ENCODE results near the gene OR52A1. TPM values are rescaled to one million over a fixed set of nuclear protein-coding genes. Genes with fewer than 3 reads are reported as not detected.

Gene OR52A1
- total RNA-seq, 1 donor from 2014 or later, result not detected

DNA sequence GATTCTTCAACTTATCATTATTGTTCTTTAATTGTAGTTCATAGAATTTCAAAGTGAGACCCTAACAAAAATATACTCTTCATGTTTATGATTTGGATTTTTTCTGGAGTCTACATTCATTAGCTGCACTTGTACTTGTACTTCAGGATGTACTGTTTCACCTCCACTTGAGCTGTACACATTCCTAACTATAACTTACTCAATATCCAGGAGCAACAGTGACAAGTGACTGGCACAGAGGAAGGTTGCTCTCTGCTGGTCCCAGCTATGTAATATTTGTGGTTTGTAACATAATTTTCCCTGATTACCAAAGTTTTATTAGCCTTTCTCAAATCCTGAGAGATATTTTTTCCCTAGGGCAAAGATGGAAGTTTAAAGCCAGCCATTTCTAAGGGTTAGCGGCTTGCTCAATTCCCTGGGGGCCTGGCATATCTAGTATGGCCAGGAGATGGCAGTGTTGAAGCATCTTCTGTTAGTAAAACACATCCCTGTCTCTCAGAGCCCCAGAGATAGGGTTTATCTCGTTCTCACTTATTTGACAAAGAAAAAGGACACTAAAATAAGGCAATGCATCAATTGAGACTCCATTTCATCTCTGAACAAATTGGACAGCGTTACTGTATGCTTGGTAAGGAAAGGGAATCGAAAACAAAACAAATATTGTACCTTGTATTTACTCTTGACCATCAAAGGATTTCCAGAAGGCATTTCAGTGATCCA lies 30.6 kb downstream of the OR52A1 start:
- no peak overlapping the region for H3K27ac Mint-ChIP-seq

DNA sequence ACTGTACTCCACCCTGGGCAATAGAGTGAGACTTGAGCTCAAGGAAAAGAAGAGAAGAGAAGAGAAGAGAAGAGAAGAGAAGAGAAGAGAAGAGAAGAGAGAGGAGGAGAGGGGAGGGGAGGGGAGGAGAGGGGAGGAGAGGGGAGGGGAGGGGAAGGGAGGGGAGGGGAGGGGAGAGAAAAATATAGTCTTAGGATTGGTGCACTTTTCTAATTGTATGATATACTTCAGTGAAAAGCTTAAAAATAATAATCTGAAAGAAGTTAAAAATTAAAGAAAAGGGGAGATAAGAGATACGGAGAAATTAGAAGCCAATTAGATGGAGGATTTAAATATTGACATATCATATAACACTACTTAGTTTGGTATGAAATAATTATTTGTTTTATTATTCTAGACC lies 35.7 kb downstream of the OR52A1 start:
- Mint-ChIP-seq H3K4me1 (ENCODE audit: low read depth) (no peaks in the 10 kb centered on the region), H3K9me3 (no peaks in the 10 kb centered on the region), H3K4me3 (no peak overlapping the region), H3K27ac (no peak overlapping the region), H3K36me3 (ENCODE audit: low read depth) (no peaks in the 10 kb centered on the region), H3K27me3 (ENCODE audit: insufficient read depth) (peaks cover 7% of the 10 kb centered on the region)
- DNase-seq (ENCODE audit: low spot score), result no peak
- intact Hi-C loops (cut with micrococcal nuclease), result no loop called here

More for the DNA sequence above, 30.6 kb downstream of the OR52A1 start:
- no peak overlapping the region for H3K4me3 Mint-ChIP-seq
- peak; percentile 6 for DNase-seq (ENCODE audit: low spot score)
- H3K4me1 Mint-ChIP-seq (ENCODE audit: low read depth), result no peaks in the 10 kb centered on the region
- peaks cover 2% of the 10 kb centered on the region for H3K27me3 Mint-ChIP-seq (ENCODE audit: insufficient read depth)
- no peaks in the 10 kb centered on the region for H3K9me3 Mint-ChIP-seq
- intact Hi-C loops (cut with micrococcal nuclease), result loop anchor here (1.0 to 2.0 kb wide), 4 partner anchors 167 to 767 kb away; partner anchors contain the start of gene OR52N2
- H3K36me3 Mint-ChIP-seq (ENCODE audit: low read depth), result no peaks in the 10 kb centered on the region

GRCh38 chr11:5117588-5117987 lies 37.0 kb downstream of the OR52A1 start:
- H3K4me1 Mint-ChIP-seq (ENCODE audit: low read depth), result no peaks in the 10 kb centered on the region
- intact Hi-C loops (cut with micrococcal nuclease), result no loop called here
- no peak overlapping the region for H3K4me3 Mint-ChIP-seq

DNA sequence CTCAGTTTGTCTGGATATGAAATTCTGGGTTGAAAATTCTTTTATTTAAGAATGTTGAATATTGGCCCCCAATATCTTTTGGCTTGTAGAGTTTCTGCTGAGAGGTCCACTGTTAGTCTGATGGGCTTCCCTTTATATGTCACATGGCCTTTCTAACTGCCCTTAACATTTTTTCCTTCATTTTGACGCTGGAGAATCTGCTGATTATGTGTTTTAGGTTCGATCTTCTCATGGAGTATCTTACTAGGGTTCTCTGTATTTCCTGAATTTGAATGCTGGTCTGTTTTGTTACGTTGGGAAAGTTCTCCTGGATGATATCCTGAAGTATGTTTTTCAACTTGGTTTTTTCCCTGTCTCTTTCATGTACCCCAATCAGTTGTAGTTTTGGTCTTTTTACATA lies 39.2 kb downstream of the OR52A1 start:
- H3K4me1 Mint-ChIP-seq (ENCODE audit: low read depth), result no peaks in the 10 kb centered on the region
- no peak overlapping the region for H3K27ac Mint-ChIP-seq
- H3K27me3 Mint-ChIP-seq (ENCODE audit: insufficient read depth), result peaks cover 5% of the 10 kb centered on the region
- H3K4me3 Mint-ChIP-seq, result no peak overlapping the region
- DNase-seq (ENCODE audit: low spot score), result no peak
- H3K9me3 Mint-ChIP-seq, result no peaks in the 10 kb centered on the region
- intact Hi-C loops (cut with micrococcal nuclease), result no loop called here
- no peaks in the 10 kb centered on the region for H3K36me3 Mint-ChIP-seq (ENCODE audit: low read depth)

More at GRCh38 chr11:5117588-5117987, 37.0 kb downstream of the OR52A1 start:
- Mint-ChIP-seq H3K27me3 (ENCODE audit: insufficient read depth) (peaks cover 5% of the 10 kb centered on the region), H3K9me3 (no peaks in the 10 kb centered on the region), H3K27ac (no peak overlapping the region), H3K36me3 (ENCODE audit: low read depth) (no peaks in the 10 kb centered on the region)
- no peak for DNase-seq (ENCODE audit: low spot score)

DNA sequence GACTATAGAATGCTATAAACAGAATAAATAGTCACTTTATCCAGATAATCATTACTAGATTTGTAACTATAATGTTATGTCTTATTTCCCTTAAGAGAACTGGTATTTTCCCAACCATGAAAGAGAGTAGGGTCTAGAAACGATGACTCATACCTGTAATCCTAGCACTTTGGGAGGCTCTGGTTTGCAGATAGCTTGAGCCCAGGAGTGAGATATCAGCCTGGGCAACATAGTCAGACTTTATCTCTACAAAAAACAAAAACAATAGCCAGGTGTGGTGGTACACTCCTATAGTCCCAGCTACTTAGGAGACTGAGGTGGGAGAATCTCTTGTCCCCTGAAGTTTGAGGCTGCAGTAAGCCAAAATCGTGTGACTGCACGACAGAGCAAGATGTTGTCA lies 47.3 kb downstream of the OR52A1 start:
- H3K36me3 Mint-ChIP-seq (ENCODE audit: low read depth), result no peaks in the 10 kb centered on the region
- no peaks in the 10 kb centered on the region for H3K9me3 Mint-ChIP-seq

DNA sequence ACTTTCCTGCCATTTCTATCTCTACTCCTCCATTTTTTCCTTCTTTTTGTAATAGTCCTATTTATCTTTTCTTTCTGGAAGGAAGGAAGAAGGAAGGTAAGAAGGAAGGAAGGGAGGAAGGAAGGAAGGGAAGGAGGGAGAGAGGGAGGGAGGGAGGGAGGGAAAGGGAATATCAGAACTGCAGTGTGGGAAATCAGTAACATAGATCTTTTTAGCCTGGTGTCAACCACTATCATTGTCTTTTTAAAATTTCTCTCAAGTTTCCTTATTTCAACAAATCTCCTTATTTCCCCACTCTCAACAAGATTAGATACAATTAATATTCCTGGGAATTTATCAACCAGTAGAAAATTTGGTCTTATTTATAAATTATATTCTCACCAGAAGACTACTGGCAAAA lies 51.5 kb downstream of the OR52A1 start:
- H3K4me1 Mint-ChIP-seq (ENCODE audit: low read depth), result no peaks in the 10 kb centered on the region
- intact Hi-C loops (cut with micrococcal nuclease), result no loop called here
- H3K36me3 Mint-ChIP-seq (ENCODE audit: low read depth), result no peaks in the 10 kb centered on the region
- H3K9me3 Mint-ChIP-seq, result no peaks in the 10 kb centered on the region
- H3K27ac Mint-ChIP-seq, result no peak overlapping the region
- no peaks in the 10 kb centered on the region for H3K27me3 Mint-ChIP-seq (ENCODE audit: insufficient read depth)
- DNase-seq (ENCODE audit: low spot score), result no peak
- H3K4me3 Mint-ChIP-seq, result no peak overlapping the region

More for the DNA sequence above, 47.3 kb downstream of the OR52A1 start:
- Mint-ChIP-seq H3K4me3 (no peak overlapping the region), H3K4me1 (ENCODE audit: low read depth) (no peaks in the 10 kb centered on the region), H3K27ac (no peak overlapping the region), H3K27me3 (ENCODE audit: insufficient read depth) (no peaks in the 10 kb centered on the region)
- no peak for DNase-seq (ENCODE audit: low spot score)
- intact Hi-C loops (cut with micrococcal nuclease), result no loop called here

DNA sequence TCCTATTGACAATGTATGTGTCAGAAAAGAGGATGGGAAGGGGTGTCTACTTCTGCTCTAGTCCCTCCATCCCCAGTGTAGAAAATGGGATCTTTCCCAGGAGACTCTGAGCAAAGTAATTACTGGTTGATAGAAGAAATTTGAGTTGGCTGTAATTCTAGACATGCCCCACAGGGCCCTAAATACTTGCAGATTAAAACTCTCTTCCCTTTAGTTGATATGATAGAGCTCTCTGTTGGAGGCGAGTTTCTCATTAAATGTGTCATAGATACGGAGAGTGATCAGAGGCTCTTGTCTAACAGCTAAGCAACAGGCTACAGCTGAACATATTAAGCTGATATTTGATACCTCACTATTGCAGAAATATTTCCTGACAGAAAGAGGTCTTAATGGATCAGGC lies 52.3 kb downstream of the OR52A1 start:
- DNase-seq (ENCODE audit: low spot score), result no peak
- H3K36me3 Mint-ChIP-seq (ENCODE audit: low read depth), result no peaks in the 10 kb centered on the region
- no peaks in the 10 kb centered on the region for H3K27me3 Mint-ChIP-seq (ENCODE audit: insufficient read depth)
- no peaks in the 10 kb centered on the region for H3K9me3 Mint-ChIP-seq
- H3K4me1 Mint-ChIP-seq (ENCODE audit: low read depth), result no peaks in the 10 kb centered on the region
- H3K27ac Mint-ChIP-seq, result no peak overlapping the region
- no peak overlapping the region for H3K4me3 Mint-ChIP-seq
- intact Hi-C loops (cut with micrococcal nuclease), result no loop called here

GRCh38 chr11:5096011-5096410 lies 58.5 kb downstream of the OR52A1 start:
- no peak for DNase-seq (ENCODE audit: low spot score)
- Mint-ChIP-seq H3K27me3 (ENCODE audit: insufficient read depth) (peaks cover 2% of the 10 kb centered on the region), H3K9me3 (no peaks in the 10 kb centered on the region), H3K4me1 (ENCODE audit: low read depth) (no peaks in the 10 kb centered on the region), H3K27ac (no peak overlapping the region), H3K4me3 (no peak overlapping the region), H3K36me3 (ENCODE audit: low read depth) (no peaks in the 10 kb centered on the region)
- intact Hi-C loops (cut with micrococcal nuclease), result no loop called here

Other genes starting within 250 kb of the OR52A1 start
- not detected in 2 replicates for gene OR51G2, start 235.4 kb downstream of the OR52A1 start, total RNA-seq
- not detected in 2 replicates for gene OR51G1, start 230.4 kb downstream of the OR52A1 start, total RNA-seq
- gene OR51A4, start 207.2 kb downstream of the OR52A1 start, total RNA-seq, result not detected in 2 replicates
- gene OR51A2, start 199.0 kb downstream of the OR52A1 start, total RNA-seq, result not detected in 2 replicates
- not detected in 2 replicates for gene OR51L1, start 159.9 kb downstream of the OR52A1 start, total RNA-seq
- not detected in 2 replicates for gene OR52J3, start 108.2 kb downstream of the OR52A1 start, total RNA-seq
- not detected in 2 replicates for gene OR52E2, start 95.1 kb downstream of the OR52A1 start, total RNA-seq
- gene OR52E1, start 85.2 kb downstream of the OR52A1 start, total RNA-seq, result not detected in 2 replicates
- not detected in 2 replicates for gene OR52A5, start 16.4 kb downstream of the OR52A1 start, total RNA-seq
- not detected in 2 replicates for gene OR51V1, start 45.9 kb upstream of the OR52A1 start, total RNA-seq
- not detected in 2 replicates for gene HBB, start 72.3 kb upstream of the OR52A1 start, total RNA-seq
- not detected in 2 replicates for gene HBD, start 79.7 kb upstream of the OR52A1 start, total RNA-seq
- gene HBG1, start 95.1 kb upstream of the OR52A1 start, total RNA-seq, result not detected in 2 replicates
- gene HBG2, start 100.0 kb upstream of the OR52A1 start, total RNA-seq, result not detected in 2 replicates
- not detected in 2 replicates for gene HBE1, start 115.2 kb upstream of the OR52A1 start, total RNA-seq
- gene OR51B4, start 147.2 kb upstream of the OR52A1 start, total RNA-seq, result not detected in 2 replicates
- not detected in 2 replicates for gene OR51B2, start 169.5 kb upstream of the OR52A1 start, total RNA-seq
- gene OR51B5, start 188.8 kb upstream of the OR52A1 start, total RNA-seq, result not detected in 2 replicates
- not detected in 2 replicates for gene OR51B6, start 196.8 kb upstream of the OR52A1 start, total RNA-seq
- not detected in 2 replicates for gene OR51M1, start 229.1 kb upstream of the OR52A1 start, total RNA-seq

All from activated T-helper 1 cell treated with anti-CD3 and anti-CD28 coated beads, Interleukin-12 subunit alpha, Interleukin-12 subunit beta, Interleukin-2, Interleukin-4 antibody, amounts not matched to agents 30 ng/mL and 10 ng/mL and 1 ng/mL, durations not matched to agents 14 hours and 24 hours and 36 hours (primary cell).